ENCODE measurements around the gene PROSER3.

PROSER3 gene

GRCh38 chr19:35757749-35758608 lies at the start of gene PROSER3:
Gene PROSER3, plus strand, starts transcription at chr19:35758176. Its CDS starts 40 bp downstream, at chr19:35758216.
- DNase-seq (ENCODE audit: low read depth), result peak; percentile 100

DNA sequence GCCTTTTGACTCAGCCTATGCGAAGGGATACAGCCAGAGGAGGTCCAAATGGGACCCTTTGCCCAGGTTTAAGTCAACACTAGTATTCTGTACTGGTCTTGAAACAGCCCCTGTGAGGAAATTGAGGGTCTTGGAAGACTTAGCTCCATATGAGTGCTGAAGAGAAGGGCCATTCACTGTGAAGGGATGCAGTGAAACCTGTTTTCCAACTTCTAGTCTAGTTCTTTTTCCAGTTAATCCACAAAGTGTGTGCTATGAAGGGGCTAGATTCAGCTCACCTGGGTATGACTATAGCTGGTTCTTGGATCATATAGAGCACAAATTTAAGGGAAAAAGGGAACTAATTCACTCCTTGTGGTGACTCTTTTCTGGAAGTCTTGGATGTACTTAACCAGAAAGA lies 49.6 kb upstream of the PROSER3 start:
- DNase-seq (ENCODE audit: low read depth), result no peak

- no peak for DNase-seq (ENCODE audit: low read depth)
Observed at GRCh38 chr19:35710784-35711723, 46.9 kb upstream of the PROSER3 start.

- no peak for DNase-seq (ENCODE audit: low read depth)
Observed at GRCh38 chr19:35712567-35713505, 45.1 kb upstream of the PROSER3 start.

GRCh38 chr19:35713506-35713850 lies 44.5 kb upstream of the PROSER3 start:
- DNase-seq (ENCODE audit: low read depth), result no peak

GRCh38 chr19:35713904-35714495 lies 44.0 kb upstream of the PROSER3 start:
- no peak for DNase-seq (ENCODE audit: low read depth)

DNA sequence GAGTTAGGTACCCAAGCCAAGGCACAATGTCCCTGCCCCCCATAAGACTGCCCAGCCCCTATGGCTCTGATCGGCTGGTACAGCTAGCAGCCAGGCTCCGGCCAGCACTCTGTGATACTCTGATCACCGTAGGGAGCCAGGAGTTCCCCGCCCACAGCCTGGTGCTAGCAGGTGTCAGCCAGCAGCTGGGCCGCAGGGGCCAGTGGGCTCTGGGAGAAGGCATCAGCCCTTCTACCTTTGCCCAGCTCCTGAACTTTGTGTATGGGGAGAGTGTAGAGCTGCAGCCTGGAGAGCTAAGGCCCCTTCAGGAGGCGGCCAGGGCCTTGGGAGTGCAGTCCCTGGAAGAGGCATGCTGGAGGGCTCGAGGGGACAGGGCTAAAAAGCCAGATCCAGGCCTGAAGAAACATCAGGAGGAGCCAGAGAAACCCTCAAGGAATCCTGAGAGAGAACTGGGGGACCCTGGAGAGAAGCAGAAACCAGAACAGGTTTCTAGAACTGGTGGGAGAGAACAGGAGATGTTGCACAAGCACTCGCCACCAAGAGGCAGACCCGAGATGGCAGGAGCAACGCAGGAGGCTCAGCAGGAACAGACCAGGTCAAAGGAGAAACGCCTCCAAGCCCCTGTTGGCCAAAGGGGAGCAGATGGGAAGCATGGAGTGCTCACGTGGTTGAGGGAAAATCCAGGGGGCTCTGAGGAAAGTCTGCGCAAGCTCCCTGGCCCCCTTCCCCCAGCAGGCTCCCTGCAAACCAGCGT lies 43.2 kb upstream of the PROSER3 start:
- no peak for DNase-seq (ENCODE audit: low read depth)

DNA sequence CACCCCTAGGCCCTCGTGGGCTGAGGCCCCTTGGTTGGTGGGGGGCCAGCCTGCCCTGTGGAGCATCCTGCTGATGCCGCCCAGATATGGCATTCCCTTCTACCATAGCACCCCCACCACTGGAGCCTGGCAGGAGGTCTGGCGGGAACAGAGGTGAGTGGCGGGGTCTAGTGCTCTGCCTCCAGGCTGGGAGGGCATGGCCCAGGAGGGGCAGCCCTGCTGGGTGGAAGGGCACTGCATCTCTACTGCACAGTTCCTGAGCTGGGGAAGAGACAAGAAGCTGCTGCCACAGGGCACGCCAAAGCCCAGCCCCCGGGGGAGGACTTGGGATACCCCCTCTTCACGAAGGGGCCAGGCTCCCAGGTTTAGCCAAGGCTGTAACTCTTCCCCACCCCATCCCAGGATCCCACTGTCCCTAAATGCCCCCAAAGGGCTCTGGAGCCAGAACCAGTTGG lies 42.6 kb upstream of the PROSER3 start:
- no peak for DNase-seq (ENCODE audit: low read depth)

DNA sequence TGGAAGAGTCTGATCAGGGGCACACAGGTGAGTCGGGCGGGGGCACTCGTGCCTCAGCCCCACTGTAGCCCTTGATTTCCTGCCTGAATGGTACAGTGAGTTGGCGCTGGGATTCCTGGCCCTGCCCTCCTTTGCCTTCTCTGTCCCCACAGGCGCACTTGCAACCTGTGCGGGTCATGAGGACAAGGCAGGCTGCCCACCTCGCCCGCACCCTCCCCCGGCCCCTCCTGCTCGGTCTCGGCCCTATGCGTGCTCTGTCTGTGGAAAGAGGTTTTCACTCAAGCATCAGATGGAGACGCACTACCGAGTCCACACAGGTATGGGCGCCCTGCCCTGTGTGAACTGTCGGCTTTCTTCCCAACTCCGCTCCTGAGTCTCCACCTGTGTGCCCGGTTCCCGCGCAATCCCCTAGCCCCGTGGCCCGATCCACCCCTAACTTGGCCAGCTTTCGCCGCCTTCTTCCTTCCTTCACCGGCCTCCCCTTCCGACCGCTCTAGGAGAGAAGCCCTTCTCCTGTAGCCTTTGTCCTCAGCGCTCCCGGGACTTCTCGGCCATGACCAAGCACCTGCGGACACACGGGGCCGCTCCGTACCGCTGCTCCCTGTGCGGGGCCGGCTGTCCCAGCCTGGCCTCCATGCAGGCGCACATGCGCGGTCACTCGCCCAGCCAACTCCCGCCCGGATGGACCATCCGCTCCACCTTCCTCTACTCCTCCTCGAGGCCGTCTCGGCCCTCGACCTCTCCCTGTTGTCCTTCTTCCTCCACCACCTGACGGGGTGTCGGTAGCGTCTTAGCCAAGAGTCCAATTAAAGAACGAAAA lies 41.8 kb upstream of the PROSER3 start:
- no peak for DNase-seq (ENCODE audit: low read depth)

DNA sequence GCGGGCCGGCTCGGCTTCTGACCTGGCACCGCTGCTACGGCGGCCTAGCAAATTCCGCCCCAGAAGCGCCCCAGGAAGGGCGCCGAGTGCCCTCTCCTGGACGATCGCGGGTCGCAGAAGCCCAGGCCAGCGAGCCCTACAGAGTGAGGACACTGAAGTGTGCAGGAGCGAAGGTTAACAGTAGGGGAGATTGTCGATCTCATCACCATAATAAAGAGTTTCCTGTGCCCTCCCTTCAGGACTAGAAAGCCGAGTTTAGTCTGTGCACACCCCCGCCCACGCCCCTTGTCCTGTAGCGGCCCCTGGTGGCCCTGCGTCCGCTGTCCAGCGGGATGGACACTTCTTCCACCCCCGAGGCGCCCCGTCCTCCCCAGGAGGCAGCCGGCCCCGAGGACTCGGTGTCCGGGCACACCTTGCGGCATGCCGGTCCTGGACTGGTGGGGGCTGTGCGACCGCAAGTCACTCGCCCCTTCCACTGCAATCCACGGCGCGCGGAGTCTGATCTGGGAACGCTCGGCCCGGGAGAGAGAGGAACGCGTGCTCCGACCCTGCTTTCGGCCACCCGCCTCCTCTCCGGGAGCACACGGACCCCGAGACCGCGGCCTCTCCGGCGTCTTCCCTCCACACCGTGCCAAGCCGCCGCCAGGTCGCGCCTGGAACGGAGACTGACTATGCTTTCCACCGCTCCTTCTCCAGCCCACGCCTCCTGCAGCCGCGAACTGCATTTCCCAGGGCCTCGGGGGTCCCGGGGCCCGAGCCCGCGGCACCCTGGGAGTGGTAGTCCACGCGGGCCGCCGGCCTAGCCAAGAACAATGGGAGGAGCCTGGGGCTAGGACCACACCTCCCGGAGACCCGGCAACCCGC lies 40.9 kb upstream of the PROSER3 start:
- DNase-seq (ENCODE audit: low read depth), result peak; percentile 94

DNA sequence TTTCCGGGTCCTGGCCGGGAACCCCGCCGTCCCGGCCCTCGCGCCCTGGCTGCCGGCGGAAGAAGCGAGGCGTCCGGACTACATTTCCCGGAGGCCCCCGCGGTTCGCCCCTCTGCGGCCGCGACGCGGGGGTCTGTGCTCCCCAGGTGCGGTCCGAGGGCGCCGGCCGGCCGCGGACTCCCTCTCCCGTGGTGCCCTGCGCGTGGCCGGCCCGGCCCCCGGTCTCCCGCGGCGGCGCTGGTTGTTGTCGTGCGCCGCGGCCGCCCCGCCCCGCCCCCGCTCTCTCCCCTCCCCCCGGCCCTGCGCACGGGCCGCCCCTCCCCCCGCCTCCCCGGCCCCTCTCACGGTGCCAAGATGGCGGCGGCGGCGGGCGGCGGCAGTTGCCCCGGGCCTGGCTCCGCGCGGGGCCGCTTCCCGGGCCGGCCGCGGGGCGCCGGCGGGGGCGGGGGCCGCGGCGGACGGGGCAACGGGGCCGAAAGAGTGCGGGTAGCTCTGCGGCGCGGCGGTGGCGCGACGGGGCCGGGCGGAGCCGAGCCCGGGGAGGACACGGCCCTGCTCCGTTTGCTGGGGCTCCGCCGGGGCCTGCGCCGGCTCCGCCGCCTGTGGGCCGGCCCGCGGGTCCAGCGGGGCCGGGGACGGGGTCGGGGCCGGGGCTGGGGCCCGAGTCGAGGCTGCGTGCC lies 40.2 kb upstream of the PROSER3 start, which contains the start of gene KMT2B:
Gene KMT2B, plus strand, starts transcription at position 339 of the 680 bp plus-strand sequence. Its CDS starts 16 bp downstream, at position 355.
- peak; percentile 97 for DNase-seq (ENCODE audit: low read depth)

- no peak for DNase-seq (ENCODE audit: low read depth)
Observed at GRCh38 chr19:35718345-35719041, 39.5 kb upstream of the PROSER3 start.

DNA sequence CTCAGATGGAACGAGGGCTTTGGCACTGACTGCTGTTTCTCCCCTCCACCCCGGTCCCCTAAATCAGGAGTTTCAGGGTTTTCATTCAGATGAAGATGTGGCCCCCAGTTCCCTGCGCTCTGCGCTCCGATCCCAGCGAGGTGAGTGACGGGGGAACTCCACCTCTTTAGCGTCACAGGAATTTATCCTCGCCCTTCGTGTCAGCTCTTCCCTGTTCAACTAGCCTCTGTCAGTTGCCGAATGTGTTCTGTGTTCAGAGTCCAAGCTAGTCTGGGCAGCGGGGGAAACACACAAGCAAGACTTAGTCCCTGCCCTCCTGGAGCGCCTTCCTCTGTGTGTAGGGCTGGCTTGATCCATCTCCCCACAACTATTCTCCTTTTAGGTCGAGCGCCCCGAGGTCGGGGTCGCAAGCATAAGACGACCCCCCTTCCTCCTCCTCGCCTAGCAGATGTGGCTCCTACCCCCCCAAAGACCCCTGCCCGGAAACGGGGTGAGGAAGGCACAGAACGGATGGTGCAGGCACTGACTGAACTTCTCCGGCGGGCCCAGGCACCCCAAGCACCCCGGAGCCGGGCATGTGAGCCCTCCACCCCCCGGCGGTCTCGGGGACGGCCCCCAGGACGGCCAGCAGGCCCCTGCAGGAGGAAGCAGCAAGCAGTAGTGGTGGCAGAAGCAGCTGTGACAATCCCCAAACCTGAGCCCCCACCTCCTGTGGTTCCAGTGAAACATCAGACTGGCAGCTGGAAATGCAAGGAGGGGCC lies 38.4 kb upstream of the PROSER3 start:
- no peak for DNase-seq (ENCODE audit: low read depth)

GRCh38 chr19:35720163-35720524 lies 37.8 kb upstream of the PROSER3 start:
- no peak for DNase-seq (ENCODE audit: low read depth)

- DNase-seq (ENCODE audit: low read depth), result no peak
Observed at GRCh38 chr19:35720648-35721047, 37.3 kb upstream of the PROSER3 start.

- no peak for DNase-seq (ENCODE audit: low read depth)
Observed at GRCh38 chr19:35721374-35721773, 36.6 kb upstream of the PROSER3 start.

- DNase-seq (ENCODE audit: low read depth), result no peak
Observed at GRCh38 chr19:35722461-35722860, 35.5 kb upstream of the PROSER3 start.

Data from HS-27A (cell line).